SK-N-SH (cell line): Measurements from ENCODE around the gene OR2D2. TPM values are rescaled to one million over a fixed set of nuclear protein-coding genes. Genes with fewer than 3 reads are reported as not detected.

Experiments used
- CTCF ChIA-PET: fragments of 300-600, 350-600 bp; formaldehyde crosslinking; extraction: SDS; loops from one replicate; lab custom pipeline; 2021; lab: Yijun Ruan, JAX
- POLR2A ChIA-PET: fragments of 350-600 bp; sonication (Branson Sonifier 250); formaldehyde crosslinking; extraction: SDS; loops from one replicate; lab custom pipeline; 2020; ENCODE audit warnings: antibody characterized with exemption, inconsistent platforms; lab: Yijun Ruan, JAX
- DNase-seq: peaks from one replicate; pipeline ENCODE4 v3.0.0; 2012
- H2AFZ ChIP-seq: fragments of 200-600 bp; sonication (generic); 2 replicates; pipeline ENCODE4 v1.8.1; 2016; ENCODE audit warnings: antibody characterized with exemption, mild to moderate bottlenecking, low read depth
- H3F3A ChIP-seq: fragments of 200-600 bp; sonication (generic); replicated peaks from 2 replicates; pipeline ENCODE3; 2016; ENCODE audit warnings: antibody characterized with exemption, mild to moderate bottlenecking; ENCODE audit not compliant: insufficient read depth
- H3K27ac ChIP-seq, 2 experiments: fragments of 200-500 bp in 1 of 2; fragments of 200-600 bp in 1 of 2; sonication (Bioruptor generic) in 1 of 2; sonication (generic), shearing (Covaris generic) in 1 of 2; 2 replicates each; pipeline versions ENCODE4 v1.5.1 to v1.6.1; 2014 to 2016; ENCODE audit warnings: low read depth in 2 of 2, inconsistent platforms in 1 of 2, low read length in 1 of 2, mild to moderate bottlenecking in 1 of 2, mixed read lengths in 1 of 2
- H3K27me3 ChIP-seq: fragments of 200-600 bp; sonication (generic), shearing (Covaris generic); 2 replicates; pipeline ENCODE4 v1.6.1; 2016; ENCODE audit warnings: mixed run types; ENCODE audit not compliant: insufficient read depth
- H3K36me3 ChIP-seq, 2 experiments: fragments of 200-500 bp in 1 of 2; fragments of 200-600 bp in 1 of 2; sonication (Bioruptor generic) in 1 of 2; sonication (generic) in 1 of 2; replicated peaks in 1 of 2; 2 replicates each; pipeline versions ENCODE3 to v1.5.1; 2014 to 2016; ENCODE audit warnings: low read length in 1 of 2, mild to moderate bottlenecking in 1 of 2; ENCODE audit not compliant: insufficient read depth in 2 of 2, control insufficient read depth in 1 of 2
- H3K4me1 ChIP-seq, 2 experiments: fragments of 200-500 bp in 1 of 2; fragments of 200-600 bp in 1 of 2; sonication (Bioruptor generic) in 1 of 2; sonication (generic), shearing (Covaris generic) in 1 of 2; 2 replicates each; pipeline versions ENCODE4 v1.5.1 to v1.6.1; 2014 to 2016; ENCODE audit warnings: low read depth in 1 of 2, low read length in 1 of 2, mixed run types in 1 of 2; ENCODE audit not compliant: insufficient read depth in 2 of 2, control insufficient read depth in 1 of 2
- H3K4me2 ChIP-seq: fragments of 200-600 bp; sonication (generic), shearing (Covaris generic); 2 replicates; pipeline ENCODE4 v1.6.1; 2017; ENCODE audit warnings: mixed run types
- H3K4me3 ChIP-seq, 2 experiments: fragments of 200-500 bp in 1 of 2; fragments of 200-600 bp in 1 of 2; sonication (Bioruptor generic) in 1 of 2; sonication (generic), shearing (Covaris generic) in 1 of 2; 2 replicates each; pipeline versions ENCODE4 v1.5.1 to v1.8.1; 2014 to 2016; ENCODE audit warnings: low read depth in 2 of 2, inconsistent platforms in 1 of 2, low read length in 1 of 2, mild to moderate bottlenecking in 1 of 2, mixed read lengths in 1 of 2, moderate library complexity in 1 of 2
- H3K79me2 ChIP-seq: fragments of 200-600 bp; sonication (generic); 2 replicates; pipeline ENCODE4 v1.8.1; 2017; ENCODE audit warnings: mild to moderate bottlenecking; ENCODE audit not compliant: insufficient read depth
- H3K9ac ChIP-seq: fragments of 200-600 bp; sonication (generic); 2 replicates; pipeline ENCODE4 v1.6.1; 2017; ENCODE audit warnings: mixed run types
- H3K9me2 ChIP-seq: fragments of 200-600 bp; sonication (generic); 2 replicates; pipeline ENCODE4 v1.6.1; 2017; ENCODE audit warnings: mixed run types
- H3K9me3 ChIP-seq: fragments of 200-600 bp; sonication (generic); 2 replicates; pipeline ENCODE4 v1.6.1; 2017; ENCODE audit warnings: mixed run types, mild to moderate bottlenecking, moderate library complexity
- H4K20me1 ChIP-seq: fragments of 200-600 bp; sonication (generic); 2 replicates; pipeline ENCODE4 v1.6.1; 2017; ENCODE audit warnings: mild to moderate bottlenecking, mixed run types; ENCODE audit not compliant: insufficient read depth
- EP300 ChIP-seq, 2 experiments: IDR thresholded peaks; 2 replicates each; pipeline versions ENCODE4 v1.4.0 to v1.6.1; 2012; ENCODE audit warnings: borderline replicate concordance in 1 of 2, low read depth in 1 of 2, low read length in 1 of 2
- GATA2 ChIP-seq: sonication (generic); formaldehyde crosslinking; IDR thresholded peaks from 2 replicates; pipeline ENCODE4 v1.5.0; 2020; ENCODE audit warnings: mild to moderate bottlenecking, missing genetic modification reagents
- IRF3 ChIP-seq: fragments of 150-350 bp; IDR thresholded peaks from 2 replicates; pipeline ENCODE4 v1.6.1; 2016; ENCODE audit warnings: mild to moderate bottlenecking, low read depth, low read length
- JUND ChIP-seq: IDR thresholded peaks from 2 replicates; pipeline ENCODE4 v1.4.0; 2012
- MXI1 ChIP-seq: IDR thresholded peaks from 2 replicates; pipeline ENCODE4 v1.6.1; 2012; ENCODE audit warnings: mild to moderate bottlenecking, low read depth, low read length, improper control_type of control experiment
- NRF1 ChIP-seq: IDR thresholded peaks from 2 replicates; pipeline ENCODE4 v1.6.1; 2012; ENCODE audit warnings: low read depth, mild to moderate bottlenecking, low read length
- PBX3 ChIP-seq: IDR thresholded peaks from 2 replicates; pipeline ENCODE4; 2012
- POLR2AphosphoS5 ChIP-seq: IDR thresholded peaks from 2 replicates; pipeline ENCODE4 v1.6.1; 2012; ENCODE audit warnings: low read depth, low read length
- RCOR1 ChIP-seq: fragments of 150-350 bp; IDR thresholded peaks from 2 replicates; pipeline ENCODE4 v1.6.1; 2017; ENCODE audit warnings: antibody characterized with exemption, low read length
- RXRA ChIP-seq: IDR thresholded peaks from 2 replicates; pipeline ENCODE4 v1.4.0; 2012; ENCODE audit warnings: low read depth, mild to moderate bottlenecking, borderline replicate concordance
- SIN3A ChIP-seq: IDR thresholded peaks from 2 replicates; pipeline ENCODE4 v1.6.1; 2012; ENCODE audit warnings: low read depth, mild to moderate bottlenecking, low read length, moderate library complexity, borderline replicate concordance
- SMC3 ChIP-seq: IDR thresholded peaks from 2 replicates; pipeline ENCODE4 v1.6.1; 2012; ENCODE audit warnings: low read depth, low read length, improper control_type of control experiment
- TCF12 ChIP-seq: IDR thresholded peaks from 2 replicates; pipeline ENCODE4 v1.4.0; 2012
- TEAD4 ChIP-seq: IDR thresholded peaks from 2 replicates; pipeline ENCODE4 v1.4.0; 2012; ENCODE audit warnings: mild to moderate bottlenecking, borderline replicate concordance; ENCODE audit not compliant: insufficient read depth
- USF1 ChIP-seq: IDR thresholded peaks from 2 replicates; pipeline ENCODE4 v1.4.0; 2012; ENCODE audit warnings: low read depth, borderline replicate concordance
- YY1 ChIP-seq: IDR thresholded peaks from 2 replicates; pipeline ENCODE4 v1.4.0; 2012; ENCODE audit warnings: low read depth, mild to moderate bottlenecking
- WGBS: methylation state at CpG from one replicate; pipeline ENCODE4 v1.1.6; 2017; ENCODE audit warnings: low lambda C conversion rate; 5-methylcytosine and 5-hydroxymethylcytosine counted together
- polyA plus RNA-seq, 3 experiments: library from polyadenylated mRNA; depleted of rRNA; stranded (reverse); fragments of >200 nt; gene quantifications; 2 replicates each; pipeline ENCODE4 v1.2.3, GENCODE V29; 2012
- TF ChIP-seq, protein P1 (sequence below): fragments of 150-350 bp; IDR thresholded peaks from 2 replicates; pipeline ENCODE4 v1.6.1; 2017; ENCODE audit warnings: antibody characterized with exemption, low read length, low read depth, borderline replicate concordance

The OR2D2 gene
- polyA plus RNA-seq, 1 of the 3 experiments (the other 2 are of a cell fraction) = not detected

- TF ChIP-seq, protein P1, sequence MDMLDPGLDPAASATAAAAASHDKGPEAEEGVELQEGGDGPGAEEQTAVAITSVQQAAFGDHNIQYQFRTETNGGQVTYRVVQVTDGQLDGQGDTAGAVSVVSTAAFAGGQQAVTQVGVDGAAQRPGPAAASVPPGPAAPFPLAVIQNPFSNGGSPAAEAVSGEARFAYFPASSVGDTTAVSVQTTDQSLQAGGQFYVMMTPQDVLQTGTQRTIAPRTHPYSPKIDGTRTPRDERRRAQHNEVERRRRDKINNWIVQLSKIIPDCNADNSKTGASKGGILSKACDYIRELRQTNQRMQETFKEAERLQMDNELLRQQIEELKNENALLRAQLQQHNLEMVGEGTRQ = no peak
- TF ChIP-seq MXI1 (no peak), NRF1 (no peak), PBX3 (no peak), EP300 (IDR thresholded peaks at IDR 0.05; ENCODE audit: borderline replicate concordance in 1 of 2, low read depth in 1 of 2, low read length in 1 of 2) (no peak), USF1 (no peak), GATA2 (no peak), RCOR1 (no peak), YY1 (no peak), JUND (no peak), SMC3 (no peak), IRF3 (no peak)
Observed at GRCh38 chr11:6876325-6876724, 16.0 kb downstream of the OR2D2 start, which contains the start of gene OR10A4 (continued).

GRCh38 chr11:6875761-6876160, 16.5 kb downstream of the OR2D2 start:
- Histone ChIP-seq H3K4me1 (no peaks in the 10 kb centered on the region), H3K79me2 (no peaks in the 10 kb centered on the region), H3K9me2 (no peaks in the 10 kb centered on the region), H3K9me3 (no peaks in the 10 kb centered on the region), H3K27me3 (no peaks in the 10 kb centered on the region), H3K36me3 (no peaks in the 10 kb centered on the region), H2AFZ (no peak overlapping the region), H3K4me2 (no peak overlapping the region), H3K4me3 (no peak overlapping the region), H3F3A (no peaks in the 10 kb centered on the region), H4K20me1 (no peaks in the 10 kb centered on the region), H3K9ac (no peak overlapping the region), H3K27ac (no peak overlapping the region)
- TF ChIP-seq RCOR1 = no peak
- TF ChIP-seq RXRA = no peak
- TF ChIP-seq, protein P1 = no peak
- TF ChIP-seq SIN3A = no peak
- TF ChIP-seq IRF3 = no peak
- no peak for TF ChIP-seq TCF12
- no peak for TF ChIP-seq JUND
- no peak for TF ChIP-seq YY1
- TF ChIP-seq SMC3 = no peak
- TF ChIP-seq TEAD4 = no peak
- TF ChIP-seq EP300 (IDR thresholded peaks at IDR 0.05; ENCODE audit: borderline replicate concordance in 1 of 2, low read depth in 1 of 2, low read length in 1 of 2) = no peak
- TF ChIP-seq POLR2AphosphoS5 = no peak
- TF ChIP-seq MXI1 = no peak
- WGBS = 0% methylated on average over 2 of the region's 2 CpGs
- CTCF ChIA-PET = no interaction called here
- POLR2A ChIA-PET = no interaction called here
- DNase-seq = no peak
